ENCODE data around the gene ZC3HAV1L.
A peak's percentile ranks its signal among the peaks of the same experiment; 100 is the strongest.

GRCh38 chr7:138981332-138982203, 54.3 kb downstream of the ZC3HAV1L start, which contains the start of gene KIAA1549:
- TF ChIP-seq SP1 (IDR thresholded peaks at IDR 0.05) (no peak), CTBP1 (IDR thresholded peaks at IDR 0.05; ENCODE audit: borderline replicate concordance) (no peak), FOXA1 (IDR thresholded peaks at IDR 0.05) (no peak), ZNF384 (IDR thresholded peaks at IDR 0.05) (no peak), HDGF (IDR thresholded peaks at IDR 0.05; ENCODE audit: borderline replicate concordance) (no peak), BHLHE40 (IDR thresholded peaks at IDR 0.05; ENCODE audit: borderline replicate concordance) (no peak), FOXM1 (IDR thresholded peaks at IDR 0.05; ENCODE audit: borderline replicate concordance) (peak; percentile 58), ELF4 (IDR thresholded peaks at IDR 0.05) (no peak), NFRKB (IDR thresholded peaks at IDR 0.05) (no peak), SUZ12 (IDR thresholded peaks at IDR 0.05) (no peak), ARNT (IDR thresholded peaks at IDR 0.05) (peak; percentile 63), FOXK2 (IDR thresholded peaks at IDR 0.05) (no peak)
